HUES6 (cell line): ENCODE results near the gene EID2B.

Experiments used
- H3K27ac ChIP-seq: 2 replicates; pipeline ENCODE4 v1.7.0; 2013; ENCODE audit warnings: low read depth, mild to moderate bottlenecking, low read length, inconsistent platforms
- H3K27me3 ChIP-seq: 2 replicates; pipeline ENCODE4 v1.6.1; 2013; ENCODE audit warnings: low read length; ENCODE audit not compliant: control insufficient read depth, insufficient read depth
- H3K36me3 ChIP-seq: 2 replicates; pipeline ENCODE4 v1.6.1; 2013; ENCODE audit warnings: low read length; ENCODE audit not compliant: control insufficient read depth, insufficient read depth
- H3K4me1 ChIP-seq: 2 replicates; pipeline ENCODE4 v1.6.1; 2013; ENCODE audit warnings: low read length; ENCODE audit not compliant: control insufficient read depth, insufficient read depth
- H3K4me3 ChIP-seq: 2 replicates; pipeline ENCODE4 v1.5.1; 2013; ENCODE audit warnings: low read depth, low read length
- H3K9ac ChIP-seq: one replicate; pipeline ENCODE4 v1.6.1; 2013; ENCODE audit warnings: mild to moderate bottlenecking, low read length
- H3K9me3 ChIP-seq: 2 replicates; pipeline ENCODE4 v1.6.1; 2013; ENCODE audit warnings: low read depth, low read length; ENCODE audit not compliant: control insufficient read depth, insufficient read depth

The EID2B gene

GRCh38 chr19:39498798-39499642, 33.6 kb downstream of the EID2B start, which contains the start of gene DLL3:
Gene DLL3 (plus strand): TSS chr19:39498947. CDS start chr19:39498975, 28 bp downstream.
- peak within 1 kb of the TSS; percentile 58 for H3K4me3 ChIP-seq
- peaks cover 55% of the 10 kb centered on the region for H3K27me3 ChIP-seq
- H3K36me3 ChIP-seq: peaks cover 5% of the 10 kb centered on the region; the same call in 1 of the 2 replicates
- H3K27ac ChIP-seq: no peak within 1 kb of the TSS; the same call in 1 of the 2 replicates
- H3K4me1 ChIP-seq: peaks cover 10% of the 10 kb centered on the region
- H3K9me3 ChIP-seq: no peaks in the 10 kb centered on the region
- H3K9ac ChIP-seq: peak within 1 kb of the TSS; percentile 76

- H3K4me3 ChIP-seq: peak overlapping the region; percentile 58
Measured at GRCh38 chr19:39497996-39498797, 34.5 kb downstream of the EID2B start.

GRCh38 chr19:39497701-39497995, 35.0 kb downstream of the EID2B start:
- peak overlapping the region; percentile 58 for H3K4me3 ChIP-seq

More at GRCh38 chr19:39497996-39498797, 34.5 kb downstream of the EID2B start:
- peak overlapping the region; percentile 74 for H3K9ac ChIP-seq
- H3K9me3 ChIP-seq: no peaks in the 10 kb centered on the region
- H3K4me1 ChIP-seq: peaks cover 12% of the 10 kb centered on the region
- H3K27me3 ChIP-seq: peaks cover 47% of the 10 kb centered on the region
- no peak overlapping the region for H3K27ac ChIP-seq
- no peaks in the 10 kb centered on the region; the same call in 1 of the 2 replicates for H3K36me3 ChIP-seq

GRCh38 chr19:39496063-39496462, 36.6 kb downstream of the EID2B start:
- H3K9ac ChIP-seq: no peak overlapping the region
- H3K9me3 ChIP-seq: no peaks in the 10 kb centered on the region
- H3K36me3 ChIP-seq: peaks cover 11% of the 10 kb centered on the region; the same call in 1 of the 2 replicates
- H3K27me3 ChIP-seq: peaks cover 31% of the 10 kb centered on the region
- H3K27ac ChIP-seq: no peak overlapping the region
- peaks cover 17% of the 10 kb centered on the region for H3K4me1 ChIP-seq
- no peak overlapping the region for H3K4me3 ChIP-seq

More at GRCh38 chr19:39497701-39497995, 35.0 kb downstream of the EID2B start:
- Histone ChIP-seq H3K36me3 (no peaks in the 10 kb centered on the region; the same call in 1 of the 2 replicates), H3K27ac (no peak overlapping the region; the same call in 1 of the 2 replicates), H3K9me3 (no peaks in the 10 kb centered on the region), H3K9ac (peak overlapping the region; percentile 25), H3K27me3 (peaks cover 44% of the 10 kb centered on the region), H3K4me1 (peaks cover 17% of the 10 kb centered on the region)

GRCh38 chr19:39494661-39495060, 38.0 kb downstream of the EID2B start:
- Histone ChIP-seq H3K27ac (no peak overlapping the region), H3K4me3 (no peak overlapping the region), H3K4me1 (peaks cover 17% of the 10 kb centered on the region), H3K36me3 (peaks cover 20% of the 10 kb centered on the region), H3K27me3 (peaks cover 18% of the 10 kb centered on the region), H3K9me3 (no peaks in the 10 kb centered on the region), H3K9ac (no peak overlapping the region)

- H3K9ac ChIP-seq: peak overlapping the region; percentile 7
- H3K27ac ChIP-seq: no peak overlapping the region
- peaks cover 38% of the 10 kb centered on the region for H3K36me3 ChIP-seq
- H3K4me1 ChIP-seq: peaks cover 7% of the 10 kb centered on the region; the same call in 1 of the 2 replicates
- H3K4me3 ChIP-seq: no peak overlapping the region
- H3K27me3 ChIP-seq: no peaks in the 10 kb centered on the region
- no peaks in the 10 kb centered on the region for H3K9me3 ChIP-seq
Measured at GRCh38 chr19:39492788-39493187, 39.9 kb downstream of the EID2B start.

- Histone ChIP-seq H3K4me1 (peaks cover 7% of the 10 kb centered on the region; the same call in 1 of the 2 replicates), H3K9me3 (no peaks in the 10 kb centered on the region), H3K27ac (no peak overlapping the region), H3K9ac (no peak overlapping the region), H3K27me3 (no peaks in the 10 kb centered on the region), H3K4me3 (no peak overlapping the region), H3K36me3 (peaks cover 41% of the 10 kb centered on the region)
Measured at GRCh38 chr19:39492225-39492624, 40.4 kb downstream of the EID2B start.

- peaks cover 65% of the 10 kb centered on the region for H3K36me3 ChIP-seq
Measured at GRCh38 chr19:39489756-39490155, 42.9 kb downstream of the EID2B start.

GRCh38 chr19:39483141-39483540, 49.5 kb downstream of the EID2B start:
- Histone ChIP-seq H3K4me3 (no peak overlapping the region), H3K9me3 (no peaks in the 10 kb centered on the region), H3K27ac (no peak overlapping the region), H3K36me3 (peaks cover 54% of the 10 kb centered on the region), H3K9ac (no peak overlapping the region), H3K4me1 (peaks cover 16% of the 10 kb centered on the region), H3K27me3 (no peaks in the 10 kb centered on the region)

More at GRCh38 chr19:39489756-39490155, 42.9 kb downstream of the EID2B start:
- Histone ChIP-seq H3K9me3 (no peaks in the 10 kb centered on the region), H3K4me3 (no peak overlapping the region), H3K27me3 (no peaks in the 10 kb centered on the region), H3K4me1 (peaks cover 7% of the 10 kb centered on the region; the same call in 1 of the 2 replicates), H3K27ac (no peak overlapping the region), H3K9ac (no peak overlapping the region)

GRCh38 chr19:39481676-39482075, 51.0 kb downstream of the EID2B start:
- Histone ChIP-seq H3K27me3 (no peaks in the 10 kb centered on the region), H3K27ac (peak overlapping the region; percentile 97; the same call in 1 of the 2 replicates), H3K4me1 (peaks cover 16% of the 10 kb centered on the region), H3K36me3 (peaks cover 46% of the 10 kb centered on the region), H3K4me3 (peak overlapping the region; percentile 95), H3K9ac (peak overlapping the region; percentile 98), H3K9me3 (no peaks in the 10 kb centered on the region)

GRCh38 chr19:39481229-39481545, 51.5 kb downstream of the EID2B start:
- H3K27ac ChIP-seq: peak overlapping the region; percentile 97
- H3K4me3 ChIP-seq: peak overlapping the region; percentile 95
- peak overlapping the region; percentile 98 for H3K9ac ChIP-seq
- H3K36me3 ChIP-seq: peaks cover 46% of the 10 kb centered on the region
- no peaks in the 10 kb centered on the region for H3K27me3 ChIP-seq
- H3K9me3 ChIP-seq: no peaks in the 10 kb centered on the region
- H3K4me1 ChIP-seq: peaks cover 16% of the 10 kb centered on the region
